GM19455 (cell line): Measurements from ENCODE around the gene COL26A1.
A peak's percentile ranks its signal among the peaks of the same experiment; 100 is the strongest.

Experiments
- ATAC-seq: cut with Tn5 transposase; IDR thresholded peaks from one replicate; pipeline ENCODE4 v1.9.1; 2021; ENCODE audit not compliant: unreplicated experiment

The COL26A1 gene

DNA sequence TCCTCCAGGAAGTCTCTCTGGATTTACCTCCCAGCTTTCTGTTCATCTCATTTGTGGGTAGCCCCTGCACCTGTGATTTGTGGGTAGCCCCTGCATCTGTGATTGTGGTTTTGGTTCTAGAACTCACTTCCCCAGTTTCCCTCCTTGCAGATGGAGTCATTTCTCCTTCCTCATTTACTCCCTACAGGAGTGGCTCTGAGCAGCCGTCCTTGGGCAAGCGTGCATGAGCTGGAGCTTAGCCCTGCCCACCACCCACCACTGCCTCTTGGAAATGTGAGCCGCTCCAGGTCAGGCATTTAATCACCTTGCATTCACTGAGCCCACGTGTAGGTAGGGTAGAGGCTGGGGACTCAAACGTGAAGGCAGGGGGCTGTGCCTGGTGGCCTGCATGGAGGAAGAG is 8.2 kb downstream of the COL26A1 start:
- ATAC-seq = no peak

DNA sequence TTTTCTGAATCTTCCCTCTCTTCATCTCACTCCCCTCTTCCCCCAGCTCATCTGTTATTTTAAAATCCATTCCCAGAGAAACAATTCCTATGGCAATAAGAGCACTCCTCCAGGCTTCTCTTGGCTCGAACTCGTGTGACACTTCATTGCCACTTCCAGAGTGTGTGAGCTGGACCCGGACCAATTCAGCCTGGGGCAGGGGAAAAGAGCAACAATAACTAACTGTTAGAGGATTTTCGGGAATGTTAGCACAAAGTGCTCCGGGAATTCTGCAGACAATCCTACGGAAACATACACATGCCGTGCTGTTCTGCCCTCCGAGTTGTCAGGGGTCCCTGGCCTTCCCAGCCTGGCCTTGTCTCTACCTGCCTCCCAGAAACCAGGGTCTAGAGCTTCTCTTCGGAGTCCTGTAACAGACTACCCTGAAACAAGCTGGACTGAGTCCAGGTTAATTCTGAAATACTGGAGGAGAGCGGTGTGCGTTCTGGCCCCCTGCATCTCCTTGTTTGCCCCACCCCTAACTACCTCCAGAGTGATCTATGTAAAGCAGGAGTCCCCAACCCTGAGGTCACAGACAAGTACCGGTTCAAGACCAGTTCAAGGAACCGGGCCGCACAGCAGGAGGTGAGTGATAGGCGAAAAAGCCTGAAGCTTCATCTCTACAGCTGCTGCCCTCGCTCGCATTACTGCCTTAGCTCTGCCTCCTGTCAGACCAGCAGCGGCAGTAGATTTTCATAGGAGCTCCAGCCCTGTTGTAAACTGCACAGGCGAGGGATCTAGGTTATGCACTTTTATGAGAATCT is 11.3 kb downstream of the COL26A1 start:
- no peak for ATAC-seq

DNA sequence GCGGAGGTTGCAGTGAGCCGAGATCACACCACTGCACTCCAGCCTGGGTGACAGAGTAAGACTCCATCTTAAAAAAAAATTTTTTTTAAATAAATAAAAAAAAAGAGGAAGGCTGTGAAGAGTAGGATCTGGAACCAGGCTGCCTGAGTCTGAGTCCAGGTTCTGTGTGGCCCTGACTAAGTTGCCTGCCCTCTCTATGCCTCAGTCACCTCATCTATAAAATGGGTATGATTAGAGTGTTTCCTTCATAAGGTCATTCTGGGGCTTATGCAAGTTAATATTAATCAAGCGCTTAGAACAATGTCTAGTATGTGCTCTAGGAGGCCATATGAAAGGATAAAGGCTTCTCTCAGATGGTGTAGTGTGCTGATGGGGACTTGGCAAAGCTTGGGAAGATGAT is 12.3 kb downstream of the COL26A1 start:
- no peak for ATAC-seq

DNA sequence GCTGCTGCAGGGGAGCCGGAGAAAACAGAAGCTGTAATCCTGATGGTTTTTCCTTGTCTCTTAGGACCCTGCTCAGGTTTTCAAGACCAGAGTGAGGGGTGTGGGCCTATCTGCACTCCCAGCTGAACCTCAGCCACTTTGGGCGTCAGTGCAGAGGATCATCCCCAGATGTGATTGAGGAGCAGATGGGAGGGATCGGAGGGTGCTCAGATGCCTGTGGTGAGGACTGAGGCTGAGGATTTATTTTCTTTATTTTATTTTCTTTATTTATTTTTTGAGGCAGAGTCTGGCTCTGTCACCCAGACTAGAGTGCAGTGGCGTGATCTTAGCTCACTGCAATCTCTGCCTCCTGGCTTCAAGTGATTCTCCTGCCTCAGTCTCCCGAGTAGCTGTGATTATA is 13.9 kb downstream of the COL26A1 start:
- no peak for ATAC-seq

DNA sequence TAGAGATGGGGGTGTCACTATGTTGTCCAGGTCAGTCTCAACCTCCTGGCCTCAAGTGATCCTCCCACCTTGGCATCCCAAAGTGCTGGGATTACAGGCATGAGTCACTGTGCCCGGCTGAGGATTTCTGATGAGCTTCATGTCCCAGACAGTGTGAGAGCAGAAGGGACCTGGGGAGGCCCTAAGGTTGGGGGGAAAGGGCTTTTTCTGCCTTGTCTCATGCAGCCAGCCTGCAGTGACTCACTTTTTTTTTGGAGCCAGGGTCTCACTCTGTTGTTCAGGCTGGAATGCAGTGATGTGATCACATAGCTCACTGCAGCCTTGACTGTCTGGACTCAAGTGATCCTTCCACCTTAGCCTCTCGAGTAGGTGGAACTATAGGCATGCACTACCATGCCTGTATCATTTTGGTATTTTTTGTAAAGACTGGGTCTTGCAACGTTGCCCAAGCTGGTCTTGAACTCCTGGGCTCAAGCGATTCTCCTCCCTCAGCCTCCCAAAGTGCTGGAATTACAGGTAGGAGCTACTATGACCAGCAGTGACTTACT is 14.6 kb downstream of the COL26A1 start:
- no peak for ATAC-seq

DNA sequence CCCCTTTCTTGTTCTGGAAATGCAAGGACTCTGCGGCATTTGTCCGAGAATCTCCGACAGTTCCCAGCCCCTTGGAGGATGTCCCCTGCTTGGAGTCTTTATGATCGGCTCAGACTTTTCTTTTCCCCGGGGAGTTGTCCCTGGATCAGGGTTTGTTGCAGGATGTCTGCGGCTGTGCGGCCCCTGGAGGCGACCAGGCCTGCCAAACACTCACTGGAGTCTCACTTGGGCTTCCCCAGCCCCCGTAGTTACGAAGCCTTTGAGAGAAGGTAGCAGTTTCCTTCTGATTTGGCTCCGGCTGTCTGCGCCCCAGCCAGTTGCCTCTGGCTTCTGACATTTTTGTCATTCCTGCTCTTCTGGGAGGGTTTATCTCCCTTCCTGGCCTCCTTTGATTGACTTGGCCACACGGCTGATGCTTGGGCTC is 16.1 kb downstream of the COL26A1 start:
- no peak for ATAC-seq

DNA sequence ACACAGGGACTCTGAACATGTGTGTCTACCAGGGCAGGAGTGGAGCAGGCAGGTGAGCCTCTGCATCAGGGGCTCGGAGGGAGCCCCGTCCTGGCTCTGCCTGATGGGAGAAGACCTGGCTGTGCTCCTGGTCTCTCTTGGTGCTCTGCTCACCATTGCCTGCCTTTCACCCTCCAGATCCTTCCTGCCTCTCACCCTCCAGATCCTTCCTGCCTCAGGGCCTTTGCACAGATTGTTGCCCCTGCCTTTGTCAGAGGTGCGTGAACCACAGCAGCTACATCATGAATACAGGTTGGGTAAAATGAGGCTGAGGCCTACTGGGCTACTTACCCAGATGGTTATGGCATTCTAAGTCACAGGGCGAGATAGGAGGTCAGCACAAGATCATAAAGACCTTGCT is 16.6 kb downstream of the COL26A1 start:
- no peak for ATAC-seq

DNA sequence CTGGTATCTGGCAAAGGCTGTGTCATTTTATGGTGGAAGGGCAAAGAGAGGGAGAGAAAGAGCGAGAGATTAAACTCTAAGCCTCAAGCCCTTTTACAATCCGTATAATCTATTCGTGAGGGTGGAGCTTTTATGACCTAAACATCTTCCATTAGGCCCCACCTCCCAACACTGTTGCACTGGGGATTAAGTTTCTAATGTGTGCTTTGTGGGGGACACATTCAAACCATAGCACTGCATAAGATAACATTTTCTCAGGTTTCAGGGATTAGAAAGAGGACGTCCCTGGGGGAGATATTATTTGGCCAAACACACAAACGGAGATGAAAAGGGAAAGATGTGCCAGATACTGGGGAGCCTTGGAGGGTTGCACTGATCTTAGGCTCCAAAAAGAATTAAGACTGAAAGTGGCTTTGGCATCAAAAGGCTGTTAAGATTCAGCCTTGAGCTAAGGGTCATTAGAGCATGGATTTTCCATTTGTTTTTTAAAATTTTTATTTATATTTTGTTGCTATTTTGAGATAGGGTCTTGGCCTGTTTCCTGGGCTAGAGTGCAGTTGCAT is 19.0 kb downstream of the COL26A1 start:
- ATAC-seq = no peak

DNA sequence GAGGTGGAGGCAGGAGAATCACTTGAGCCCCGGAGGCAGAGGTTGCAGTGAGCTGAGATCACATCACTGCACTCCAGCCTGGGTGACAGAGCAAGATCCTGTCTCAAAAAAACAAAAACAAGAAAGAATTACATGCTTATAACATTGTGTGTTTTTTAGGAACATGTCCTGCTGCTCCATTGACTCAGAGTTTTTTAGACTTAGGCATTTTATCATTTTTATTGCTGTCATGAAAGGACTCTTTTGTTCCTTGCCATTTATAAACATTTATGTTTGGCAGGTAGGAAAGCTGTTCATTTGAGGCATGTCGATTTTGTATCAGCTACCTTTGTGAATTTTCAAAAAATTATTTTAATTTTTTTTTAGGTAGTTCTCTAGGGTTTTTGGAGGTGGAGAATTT is 20.3 kb downstream of the COL26A1 start:
- no peak for ATAC-seq

DNA sequence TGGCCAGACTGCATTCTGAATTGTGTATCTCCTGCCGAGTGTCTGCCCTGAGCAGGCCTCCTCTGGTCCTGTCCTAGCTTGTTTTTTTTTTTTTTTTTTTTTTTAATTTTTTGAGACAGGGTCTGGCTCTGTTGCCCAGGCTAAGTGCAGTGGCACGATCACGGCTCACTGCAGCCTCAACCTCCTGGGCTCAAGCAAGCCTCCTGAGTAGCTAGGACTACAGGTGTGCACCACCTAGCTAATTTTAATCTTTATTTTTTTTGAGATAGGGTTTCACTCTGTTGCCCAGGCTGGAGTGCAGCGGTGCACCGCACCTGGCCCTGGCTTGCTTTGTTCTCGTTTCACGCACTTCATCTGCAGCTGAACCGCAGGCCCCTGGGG is 23.5 kb downstream of the COL26A1 start:
- ATAC-seq = no peak

DNA sequence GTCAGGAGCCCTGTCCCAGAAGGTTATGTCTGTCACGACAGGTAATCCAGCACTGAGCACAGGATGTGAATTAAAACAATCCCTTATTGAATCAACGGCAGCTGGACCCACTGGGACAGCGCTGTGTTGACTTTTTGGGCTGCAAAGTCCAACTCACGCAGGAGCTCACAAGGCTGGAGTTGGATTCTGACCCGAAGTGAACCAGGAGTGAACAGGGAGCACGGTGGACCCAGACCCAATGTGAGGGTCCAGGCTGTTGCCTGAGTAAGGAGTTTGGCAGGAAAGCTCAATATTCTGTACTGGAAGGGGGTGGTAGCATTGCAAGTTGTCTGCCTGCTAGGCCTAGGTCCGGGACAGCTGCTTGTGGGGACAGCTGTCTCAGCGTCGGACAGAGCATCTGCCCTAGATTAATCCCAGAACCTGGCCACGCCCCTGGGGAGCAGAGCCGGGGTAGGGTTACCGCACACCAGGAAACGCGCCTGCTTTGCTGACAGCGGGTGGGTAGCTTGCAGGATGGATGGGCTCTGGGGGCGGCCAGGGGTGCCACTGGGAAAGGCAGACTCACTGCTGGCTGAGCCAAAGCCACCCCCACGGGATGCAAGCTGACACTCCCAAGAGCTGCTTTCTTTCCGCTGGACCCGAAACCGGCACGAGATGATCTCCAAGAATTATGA is 24.0 kb downstream of the COL26A1 start:
- ATAC-seq = no peak

DNA sequence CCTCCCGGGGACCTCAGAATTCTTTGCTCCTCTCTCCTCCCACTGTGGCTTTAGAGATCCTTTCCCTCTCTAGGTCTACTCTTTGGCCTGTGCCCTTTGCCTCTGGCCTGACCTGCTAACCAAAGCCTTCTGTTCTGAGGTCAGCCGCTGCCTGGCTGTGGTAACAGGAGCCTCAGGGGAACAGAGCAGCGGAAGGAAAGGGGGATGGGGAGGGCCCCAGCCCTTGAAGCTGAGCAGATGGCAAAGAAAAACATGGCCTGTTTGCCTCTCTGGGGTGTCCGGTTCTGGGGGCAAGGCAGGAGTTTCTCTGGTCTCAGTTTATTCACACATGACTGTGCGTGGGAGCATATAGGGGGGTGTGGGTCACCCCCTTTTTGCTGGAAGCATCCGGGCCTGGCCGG is 28.2 kb downstream of the COL26A1 start:
- ATAC-seq = peak; percentile 77

DNA sequence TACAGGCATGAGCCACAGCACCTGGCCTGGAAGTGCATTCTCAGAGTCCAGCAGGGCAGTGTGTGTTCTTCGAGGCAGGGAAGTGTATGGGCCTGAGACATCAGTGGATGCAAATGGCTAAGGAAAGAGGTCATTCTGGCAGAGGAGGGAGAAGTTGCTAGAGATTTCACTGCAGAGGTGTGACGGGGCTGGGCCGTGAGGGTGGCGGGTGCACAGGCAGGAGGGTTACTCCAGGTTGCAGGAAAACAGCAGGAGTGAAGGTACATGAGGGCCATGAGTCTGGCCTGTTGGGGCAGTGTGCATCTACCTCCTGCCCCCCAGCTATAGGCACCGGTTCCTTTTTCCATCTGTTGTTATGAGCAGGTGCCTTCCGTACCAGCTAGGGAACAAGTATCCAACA is 29.3 kb downstream of the COL26A1 start:
- ATAC-seq = no peak

DNA sequence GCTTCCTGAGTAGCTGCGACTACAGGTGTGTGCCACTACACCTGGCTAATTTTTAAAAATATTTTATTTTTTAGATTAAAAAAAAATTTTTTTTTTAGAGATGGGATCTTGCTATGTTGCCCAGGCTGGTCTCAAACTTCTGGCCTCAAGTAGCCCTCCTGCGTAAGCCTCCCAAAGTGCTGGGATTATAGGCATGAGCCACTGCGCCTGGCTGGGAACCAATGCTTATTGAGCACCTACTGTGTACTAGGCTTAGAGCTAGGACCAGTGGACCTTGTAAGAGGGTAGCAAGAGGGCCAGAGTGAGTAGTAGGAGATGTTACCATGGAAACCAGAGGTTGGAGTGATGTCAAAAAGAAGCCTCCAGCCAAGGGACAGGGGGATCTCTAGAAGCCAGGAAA is 31.2 kb downstream of the COL26A1 start:
- no peak for ATAC-seq

DNA sequence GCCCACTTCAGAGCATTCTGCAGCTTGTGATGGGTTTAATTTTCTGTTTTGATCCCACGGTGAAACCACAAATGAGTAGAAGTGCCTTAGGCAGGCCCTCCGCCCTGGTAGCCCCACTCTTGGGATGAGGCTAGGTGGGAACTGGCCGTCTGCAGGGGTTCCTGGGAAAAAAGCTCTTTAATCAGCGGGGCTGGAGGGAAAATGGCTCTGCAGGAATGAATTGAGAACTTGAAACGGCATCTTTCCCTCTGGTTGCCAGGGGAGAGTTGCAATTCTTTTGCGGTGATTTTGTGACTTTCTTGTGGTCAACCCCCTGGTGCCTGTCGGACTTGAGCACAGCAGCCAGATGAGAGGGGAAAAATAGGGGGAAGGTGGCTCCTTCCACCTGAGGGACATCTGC is 32.7 kb downstream of the COL26A1 start:
- ATAC-seq = no peak

DNA sequence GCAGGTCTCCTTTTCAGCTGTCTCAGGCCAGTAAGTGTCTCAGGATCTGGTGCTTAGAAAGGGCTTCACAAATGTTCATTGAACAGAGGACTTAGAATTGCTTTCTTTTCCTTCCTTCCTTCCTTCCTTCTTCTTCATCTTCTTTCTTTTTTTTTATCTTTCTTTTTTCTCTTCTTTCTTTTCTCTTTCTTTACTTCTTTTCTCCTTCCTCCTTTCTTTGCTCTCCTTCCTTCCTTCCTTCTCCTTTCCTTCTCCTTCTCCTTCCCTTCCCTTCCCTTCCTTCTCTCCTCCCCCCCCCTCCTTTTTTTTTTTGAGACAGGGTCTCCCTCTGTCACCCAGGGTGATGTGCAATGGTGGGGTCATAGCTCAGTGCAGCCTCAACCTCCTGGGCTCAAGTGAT is 34.6 kb downstream of the COL26A1 start:
- ATAC-seq = no peak

DNA sequence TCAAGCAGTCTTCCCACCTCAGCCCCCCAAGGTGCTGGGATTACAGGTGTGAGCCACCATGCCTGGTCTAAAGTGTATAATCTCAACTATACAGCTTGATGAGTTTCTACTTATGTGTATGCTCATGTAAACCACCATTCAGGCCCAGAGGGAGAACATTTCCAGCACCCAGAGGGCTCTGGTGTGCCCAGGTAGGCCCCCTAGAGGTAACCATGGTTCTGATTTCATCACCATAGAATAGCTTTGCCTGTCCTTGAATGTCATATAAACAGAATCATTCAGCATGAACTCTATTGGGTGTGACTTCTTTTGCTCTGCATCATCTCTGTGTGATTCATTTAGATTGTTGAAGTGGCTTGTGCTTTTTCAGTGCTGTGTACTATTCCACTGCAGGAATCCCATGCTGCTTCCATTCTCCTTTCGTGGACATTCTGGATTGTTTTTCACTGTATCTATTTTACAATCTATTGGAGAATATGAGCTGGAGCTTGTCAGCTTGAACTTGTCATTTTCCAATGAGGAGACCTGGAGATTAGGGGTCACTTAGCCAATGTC is 35.2 kb downstream of the COL26A1 start:
- no peak for ATAC-seq

DNA sequence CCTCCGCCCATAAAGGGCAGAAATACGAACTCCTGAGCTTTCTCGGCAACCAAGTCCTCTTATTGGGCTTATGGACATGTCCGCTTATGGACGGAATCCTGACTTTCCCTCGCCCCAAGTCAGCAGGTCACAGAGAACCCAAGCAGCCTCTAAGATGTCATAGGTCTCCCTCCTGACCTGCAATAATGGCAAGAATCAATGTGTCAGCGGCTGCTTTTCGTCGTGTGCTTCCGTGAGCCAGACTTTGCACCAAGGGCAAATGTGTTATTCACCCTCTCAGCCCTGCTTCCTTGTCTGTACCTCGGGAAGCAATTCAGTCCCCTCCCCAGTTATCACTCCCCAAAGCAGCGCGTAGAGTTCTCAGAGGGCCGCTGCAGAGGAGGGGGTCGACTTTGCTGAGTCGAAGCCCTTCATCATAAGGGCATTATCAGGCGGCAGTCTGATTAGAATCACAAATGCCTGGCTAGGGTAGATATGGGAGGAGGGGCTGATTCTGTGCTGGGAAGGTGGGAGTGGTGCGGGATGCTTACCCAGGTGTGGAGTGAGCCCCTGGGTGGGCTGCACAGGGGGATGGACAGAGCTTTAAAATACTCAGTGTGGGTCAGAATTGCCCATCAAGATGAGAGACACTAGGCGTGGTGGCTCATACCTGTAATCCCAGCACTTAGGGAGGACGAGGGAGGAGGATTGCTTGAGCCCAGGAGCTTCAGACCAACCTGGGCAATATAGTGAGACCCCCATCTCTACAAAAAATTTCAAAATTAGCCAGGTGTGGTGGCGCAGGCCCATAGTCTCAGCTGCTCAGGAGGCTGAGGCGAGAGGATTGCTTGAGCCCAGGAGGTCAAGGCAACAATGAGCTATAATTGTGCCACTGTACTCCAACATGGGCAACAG is 36.0 kb downstream of the COL26A1 start:
- ATAC-seq = no peak

DNA sequence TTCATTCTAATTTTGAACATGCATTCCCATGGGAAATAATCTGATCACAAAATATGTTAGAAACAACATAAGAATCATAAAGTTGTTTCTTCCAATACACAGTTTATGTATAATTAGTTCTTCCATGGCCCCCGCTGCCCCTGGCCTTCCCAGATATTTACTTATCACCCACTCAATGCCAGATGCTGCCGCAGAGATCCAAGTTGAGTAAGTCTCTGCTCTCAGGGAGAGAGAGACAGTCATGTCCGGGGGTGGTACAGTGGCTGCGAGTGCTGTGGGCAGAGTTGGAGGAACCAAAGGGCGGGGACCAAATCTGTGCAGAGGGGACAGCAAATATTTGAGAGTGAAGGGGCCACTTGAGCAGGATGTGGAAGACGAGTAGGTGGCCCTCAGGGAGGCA is 37.1 kb downstream of the COL26A1 start:
- ATAC-seq = no peak

DNA sequence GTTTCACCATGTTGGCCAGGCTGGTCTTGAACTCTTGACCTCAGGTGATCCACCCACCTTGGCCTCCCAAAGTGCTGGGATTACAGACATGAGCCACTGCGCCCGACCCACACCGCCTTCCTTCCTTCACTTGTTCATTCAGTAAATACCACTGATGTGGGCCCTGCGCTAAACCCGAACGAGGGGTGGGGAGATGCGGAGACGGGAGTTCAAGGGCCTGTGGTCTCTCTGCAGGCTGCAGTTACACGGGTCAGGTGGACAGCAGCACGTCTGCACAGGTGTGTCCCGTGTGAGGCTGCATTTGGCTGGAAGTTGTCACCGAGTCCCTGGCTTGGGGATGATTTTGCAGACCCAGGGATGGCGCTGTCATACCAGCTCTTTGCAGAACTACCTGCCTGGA is 38.1 kb downstream of the COL26A1 start:
- no peak for ATAC-seq
